Left lung (tissue), 10 donors: Measurements from ENCODE around the gene CD40. TPM values are rescaled to one million over a fixed set of nuclear protein-coding genes. Genes with fewer than 3 reads are reported as not detected.

Experiments used
- ATAC-seq: fragments of 200-7000 bp; cut with Tn5 transposase; one replicate; pipeline ENCODE4 v1.9.1; 2020; ENCODE audit warnings: moderate library complexity
- DNase-seq, 4 donors: peaks; one replicate each; pipeline ENCODE4 v3.0.0-alpha.2; 2013 to 2020
- H3K27ac ChIP-seq, 2 donors: fragments of 200-600 bp; sonication (generic) in 1 of 2; one replicate each; pipeline versions ENCODE4 v1.5.0 to v1.8.0; 2020 to 2021
- H3K27me3 ChIP-seq, 2 donors: fragments of 200-600 bp; sonication (generic) in 1 of 2; one replicate each; pipeline versions ENCODE4 v1.5.0 to v1.8.0; 2020 to 2021
- H3K36me3 ChIP-seq, 2 donors: fragments of 200-600 bp; sonication (generic) in 1 of 2; one replicate each; pipeline versions ENCODE4 v1.5.0 to v1.8.0; 2020 to 2021
- H3K4me1 ChIP-seq, 2 donors: fragments of 200-600 bp; one replicate each; pipeline ENCODE4 v1.8.0; 2021
- H3K4me3 ChIP-seq, 2 donors: fragments of 200-600 bp; sonication (generic) in 1 of 2; one replicate each; pipeline versions ENCODE4 v1.5.0 to v1.8.0; 2020 to 2021; ENCODE audit warnings: mild to moderate bottlenecking in 1 of 2
- H3K9me3 ChIP-seq, 2 donors: fragments of 200-600 bp; sonication (generic) in 1 of 2; one replicate each; pipeline versions ENCODE4 v1.5.0 to v1.8.0; 2020 to 2021
- CTCF ChIP-seq, 2 donors: fragments of 200-600 bp; sonication (generic) in 1 of 2; IDR thresholded peaks; one replicate each; pipeline versions ENCODE4 v1.5.0 to v1.8.0; 2021; ENCODE audit warnings: antibody characterized with exemption in 2 of 2
- intact Hi-C, 2 donors: fragments of 100-400 bp; cut with DNase I; formaldehyde crosslinking; loops; one replicate each; pipeline versions ENCODE4 v1.11.2 to v1.14.2; 2022
- polyA plus RNA-seq, 6 donors: library from polyadenylated mRNA; unstranded; fragments of 120-200 nt; gene quantifications; one replicate each; pipeline ENCODE4 v1.2.1, GENCODE V29; 2013; ENCODE audit not compliant: insufficient read length in 6 of 6
- total RNA-seq, 2 donors: library from RNA; stranded (reverse); fragmentation: NEBNext Ultra II Directional; extraction: Animal tissue kit (Norgen Biotek cat#: 25700); gene quantifications; one replicate each; pipeline ENCODE4 v1.2.1, GENCODE V29; 2021
- donor health status: DM: no; HTN: yes; CAD: no.
- donor health status: DM: no; HTN: no; CAD: no.

CD40 gene
- total and polyA plus RNA-seq, 8 donors = 13.9 to 27.6 (median 19.0) TPM

GRCh38 chr20:46139266-46139889 lies 21.3 kb downstream of the CD40 start:
- Histone ChIP-seq H3K9me3 (no peaks in the 10 kb centered on the region), H3K27ac (no peak overlapping the region), H3K27me3 (peaks cover 0 to 81% of the 10 kb centered on the region in 2 donors), H3K36me3 (no peaks in the 10 kb centered on the region), H3K4me1 (no peaks in the 10 kb centered on the region), H3K4me3 (no peak overlapping the region)
- no peak for TF ChIP-seq CTCF (IDR thresholded peaks at IDR 0.05)
- ATAC-seq (no peak), DNase-seq (no peak)
- intact Hi-C loops = no loop called here

- no peaks in the 10 kb centered on the region for H3K36me3 ChIP-seq
- no peak overlapping the region for H3K4me3 ChIP-seq
- H3K27me3 ChIP-seq = peaks cover 0 to 74% of the 10 kb centered on the region in 2 donors
- no peak for TF ChIP-seq CTCF (IDR thresholded peaks at IDR 0.05)
- DNase-seq (no peak), ATAC-seq (no peak)
- intact Hi-C loops = no loop called here
- H3K9me3 ChIP-seq = no peaks in the 10 kb centered on the region
- no peaks in the 10 kb centered on the region for H3K4me1 ChIP-seq
- H3K27ac ChIP-seq = no peak overlapping the region
Measured at GRCh38 chr20:46139908-46140482, 21.9 kb downstream of the CD40 start.

GRCh38 chr20:46142124-46142523 lies 24.0 kb downstream of the CD40 start:
- TF ChIP-seq CTCF (IDR thresholded peaks at IDR 0.05) = no peak
- Histone ChIP-seq H3K36me3 (no peaks in the 10 kb centered on the region), H3K27ac (no peak overlapping the region), H3K27me3 (peaks cover 0 to 54% of the 10 kb centered on the region in 2 donors), H3K4me1 (no peaks in the 10 kb centered on the region), H3K9me3 (no peaks in the 10 kb centered on the region), H3K4me3 (no peak overlapping the region)
- intact Hi-C loops = no loop called here
- DNase-seq = no peak
- no peak for ATAC-seq

- H3K9me3 ChIP-seq = no peaks in the 10 kb centered on the region
- no peak overlapping the region for H3K27ac ChIP-seq
- intact Hi-C loops = no loop called here
- H3K36me3 ChIP-seq = no peaks in the 10 kb centered on the region
- no peaks in the 10 kb centered on the region for H3K4me1 ChIP-seq
- no peak for TF ChIP-seq CTCF (IDR thresholded peaks at IDR 0.05)
- DNase-seq (no peak), ATAC-seq (no peak)
- H3K4me3 ChIP-seq = no peak overlapping the region
- peaks cover 0 to 30% of the 10 kb centered on the region in 2 donors for H3K27me3 ChIP-seq
Measured at GRCh38 chr20:46144432-46145025, 26.4 kb downstream of the CD40 start.

DNA sequence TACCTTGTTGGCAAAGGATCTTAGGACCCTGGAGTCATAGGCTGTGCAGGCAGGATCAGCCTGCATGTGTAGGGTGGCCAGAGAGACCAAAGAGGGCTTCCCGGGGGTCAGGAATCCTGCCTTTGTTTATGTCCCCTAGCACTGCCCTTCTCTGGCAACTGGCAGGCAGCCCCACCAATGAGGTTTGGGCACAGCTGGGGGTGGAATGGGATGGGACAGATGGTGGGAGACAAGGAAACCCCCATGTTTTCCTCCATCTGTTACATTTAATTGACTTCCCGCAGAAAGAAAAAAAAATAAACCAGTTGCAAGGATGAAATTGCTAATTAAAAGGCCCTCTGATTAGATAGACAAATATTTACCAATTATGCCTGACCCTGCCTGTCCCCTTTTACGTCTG lies 27.6 kb downstream of the CD40 start:
- H3K27ac ChIP-seq = no peak overlapping the region
- H3K36me3 ChIP-seq = no peaks in the 10 kb centered on the region
- H3K9me3 ChIP-seq = no peaks in the 10 kb centered on the region
- no peak for TF ChIP-seq CTCF (IDR thresholded peaks at IDR 0.05)
- DNase-seq (no peak), ATAC-seq (no peak)
- H3K4me3 ChIP-seq = no peak overlapping the region
- H3K4me1 ChIP-seq = no peaks in the 10 kb centered on the region
- intact Hi-C loops = no loop called here
- H3K27me3 ChIP-seq = peaks cover 0 to 19% of the 10 kb centered on the region in 2 donors
